Measurements from ENCODE around the gene BCCIP.

The BCCIP gene

DNA sequence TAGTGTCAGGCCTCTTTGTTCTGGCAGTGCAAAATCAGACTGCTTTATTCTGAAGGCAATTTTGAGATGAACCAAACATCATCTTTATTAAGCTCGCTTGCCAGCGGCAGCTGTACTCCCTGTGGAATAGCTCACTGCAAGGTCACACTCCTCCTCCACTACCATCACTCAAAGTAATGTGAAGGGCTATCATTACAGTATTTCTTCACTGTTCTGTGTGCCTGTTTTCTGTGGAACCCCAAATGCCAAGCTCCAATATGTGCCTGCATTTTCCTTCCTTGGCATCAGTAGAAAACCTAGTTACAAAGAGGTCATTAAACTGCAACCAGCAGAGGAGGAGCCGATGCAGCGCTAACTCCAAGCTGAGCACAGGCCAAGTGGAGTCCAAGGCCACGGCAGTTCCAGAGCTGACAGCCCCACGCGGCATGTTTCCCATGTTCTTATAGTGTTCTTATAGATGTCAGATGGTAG lies 21.4 kb downstream of the BCCIP start:
- no peak for DNase-seq (ENCODE audit: low read depth in 2 of 2)

DNA sequence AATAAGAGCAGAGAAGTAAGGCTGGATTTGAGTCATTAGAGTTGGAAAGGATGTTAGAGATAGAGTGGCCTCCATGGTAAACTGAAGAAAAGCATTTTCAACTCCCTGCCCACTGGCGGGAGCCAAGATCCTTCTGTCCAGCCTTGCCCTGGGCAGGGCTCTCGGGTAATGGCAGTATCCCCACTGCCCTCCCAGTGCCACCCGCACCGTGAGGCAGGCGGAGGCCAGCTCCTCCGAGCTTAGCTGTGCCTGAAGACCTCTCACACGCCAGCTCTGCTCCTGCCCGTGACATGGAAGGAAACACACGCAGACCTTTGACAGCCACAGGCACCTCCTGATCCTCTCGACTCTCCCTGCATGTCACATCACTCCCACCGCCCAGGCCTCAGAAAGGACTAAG lies 22.3 kb downstream of the BCCIP start:
- no peak for DNase-seq (ENCODE audit: low read depth in 2 of 2)

DNA sequence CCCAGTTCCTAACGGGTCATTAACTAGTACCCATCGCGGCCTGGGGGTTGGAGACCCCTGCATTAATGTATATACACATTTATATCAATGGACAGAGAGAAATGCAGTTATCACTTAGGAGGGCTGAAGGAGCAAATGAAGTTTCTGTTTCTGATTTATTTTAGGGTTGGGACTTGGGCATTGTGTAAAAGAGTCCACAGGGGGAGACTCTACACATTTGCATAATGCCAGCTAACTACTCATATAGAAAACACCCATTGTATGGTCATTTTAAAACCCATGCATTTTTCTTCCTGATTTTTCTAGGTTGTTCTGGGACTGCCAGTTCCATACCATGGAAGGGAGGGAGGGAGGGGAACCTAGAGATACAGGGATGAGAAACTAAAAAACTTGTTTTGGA lies 23.5 kb downstream of the BCCIP start:
- DNase-seq (ENCODE audit: low read depth in 2 of 2): no peak

DNA sequence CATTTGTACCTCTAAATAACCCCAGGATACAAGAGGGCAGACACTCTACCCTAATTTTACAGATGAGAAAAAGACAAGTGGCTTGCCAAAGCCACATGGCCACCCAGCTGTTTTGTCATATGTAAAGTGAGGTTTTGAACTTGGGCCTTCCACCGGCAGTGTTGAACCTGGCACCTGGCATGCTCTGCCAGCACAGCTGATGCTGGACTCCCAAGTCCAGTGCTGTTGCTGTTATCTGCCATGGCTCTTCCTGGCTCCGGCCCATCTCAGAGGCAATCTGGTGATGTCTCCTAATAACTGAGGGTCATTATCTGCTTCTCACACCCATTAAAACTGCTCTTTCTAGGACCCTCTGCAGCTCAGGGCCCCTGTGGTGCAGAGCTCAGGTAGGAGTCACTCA lies 25.0 kb downstream of the BCCIP start:
- no peak for DNase-seq (ENCODE audit: low read depth in 2 of 2)

- no peak for DNase-seq (ENCODE audit: low read depth in 2 of 2)
Measured at GRCh38 chr10:125848857-125849256, 25.5 kb downstream of the BCCIP start.

GRCh38 chr10:125849448-125849847 lies 26.1 kb downstream of the BCCIP start:
- DNase-seq (ENCODE audit: low read depth in 2 of 2): no peak

DNA sequence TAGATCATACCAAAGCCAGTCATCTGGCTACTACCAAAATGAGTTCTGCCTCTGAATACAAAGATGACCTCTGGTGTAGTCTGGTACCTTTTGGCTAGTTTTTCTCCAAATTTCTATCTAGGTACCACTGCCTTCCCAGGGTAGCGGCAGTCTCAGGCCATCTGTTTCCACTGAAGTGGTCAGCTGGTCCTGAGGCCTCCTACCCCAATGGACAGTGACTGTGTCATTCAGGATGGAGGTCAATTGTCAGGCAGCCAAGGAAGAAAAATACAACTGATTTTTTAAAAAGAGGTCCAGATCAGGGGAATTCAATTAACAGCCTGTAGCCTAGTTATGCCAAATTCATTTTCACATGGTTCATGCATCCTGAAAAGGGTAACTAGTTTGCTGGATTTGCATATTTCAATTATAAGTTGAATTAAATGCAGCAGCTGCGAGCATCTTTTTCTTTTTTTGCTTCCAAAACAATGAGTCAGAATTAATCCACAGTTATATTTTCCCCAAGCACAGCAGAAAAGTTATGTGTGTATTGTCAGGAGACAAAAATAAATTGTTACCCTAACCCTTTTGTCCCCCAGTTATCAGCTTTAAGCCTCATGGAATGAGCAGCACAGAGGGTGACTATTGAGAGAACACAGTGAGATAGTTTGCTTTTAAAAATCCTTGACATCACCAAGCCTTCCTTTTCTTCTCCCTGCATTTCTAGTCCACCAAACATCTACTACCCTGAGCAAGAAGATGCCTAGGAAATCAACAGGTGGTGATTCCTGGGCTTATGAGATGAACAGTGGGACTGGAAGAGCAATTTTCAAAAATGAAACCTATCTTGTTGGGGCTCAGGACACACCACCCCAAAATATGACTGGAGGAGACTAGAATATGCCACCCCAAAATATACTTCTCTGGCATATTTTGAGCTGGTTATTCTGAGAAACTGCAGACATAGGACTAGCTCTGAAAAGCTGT lies 27.7 kb downstream of the BCCIP start:
- no peak for DNase-seq (ENCODE audit: low read depth in 2 of 2)

DNA sequence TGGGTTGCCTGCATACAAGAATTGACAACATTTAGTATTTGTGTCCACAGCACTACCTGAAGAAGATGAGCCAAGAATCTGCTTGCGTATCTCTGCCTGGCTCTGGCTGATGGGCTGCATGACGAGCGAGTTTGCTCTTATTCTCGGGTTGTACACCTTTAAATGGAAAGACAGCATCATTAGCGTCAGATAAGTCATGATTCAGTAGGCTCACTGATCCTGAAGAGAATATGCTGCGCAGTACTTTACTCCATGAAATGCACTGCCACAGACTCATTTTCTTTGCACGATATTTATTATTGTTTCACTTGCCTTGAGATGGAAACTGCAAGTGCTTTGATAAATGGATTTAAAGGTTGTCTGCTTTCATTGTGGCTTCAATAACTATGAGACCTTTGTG lies 29.1 kb downstream of the BCCIP start:
- DNase-seq (ENCODE audit: low read depth in 2 of 2): no peak

DNA sequence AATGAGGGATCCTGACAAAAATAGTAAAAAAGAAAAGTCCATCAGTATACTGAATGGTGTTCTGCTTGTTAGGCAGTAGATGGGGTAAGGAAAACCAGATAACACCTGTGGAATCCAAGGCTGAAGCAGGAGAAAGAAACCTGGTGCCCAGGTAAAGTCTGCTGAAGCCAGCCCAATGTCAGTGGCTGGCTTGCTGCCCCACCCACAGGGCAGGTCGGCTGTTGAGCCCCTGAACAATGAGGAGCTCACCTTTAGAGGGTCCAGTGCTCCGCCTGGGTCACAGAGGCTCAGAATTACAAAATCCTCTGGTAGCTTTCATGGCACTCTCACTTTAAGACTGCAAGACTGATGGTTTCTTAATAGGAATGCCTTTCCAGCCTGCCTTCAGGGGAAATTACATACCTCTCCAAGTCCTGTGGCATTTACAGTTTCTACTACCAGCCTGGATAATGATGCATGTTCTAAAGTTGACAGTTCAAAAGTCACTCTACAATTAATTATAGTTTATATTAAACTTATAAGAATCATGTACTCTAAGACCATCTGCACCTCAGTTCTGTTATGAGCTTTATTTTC lies 33.9 kb downstream of the BCCIP start:
- no peak for DNase-seq (ENCODE audit: low read depth in 2 of 2)

GRCh38 chr10:125859128-125859817 lies 35.9 kb downstream of the BCCIP start:
- no peak for DNase-seq (ENCODE audit: low read depth in 2 of 2)

DNA sequence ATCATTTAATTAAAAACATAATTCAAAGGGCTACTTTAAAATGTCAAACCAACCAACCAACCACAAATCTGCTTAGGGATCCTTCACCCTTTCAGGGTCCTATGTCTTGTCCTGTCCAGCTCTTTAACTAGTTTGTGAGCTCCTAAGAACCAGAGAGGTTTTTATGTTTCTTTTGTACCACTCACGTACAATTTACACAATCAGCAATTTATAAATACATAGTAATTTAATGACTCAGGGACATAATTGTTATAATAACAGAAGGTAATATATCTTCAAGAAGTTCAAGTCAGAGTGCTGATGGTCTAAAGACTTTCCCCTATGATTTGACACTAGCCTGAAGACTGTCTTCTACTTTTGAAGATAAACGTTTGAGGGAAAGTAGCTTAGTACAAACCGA lies 41.8 kb downstream of the BCCIP start:
- no peak for DNase-seq (ENCODE audit: low read depth in 2 of 2)

- no peak for DNase-seq (ENCODE audit: low read depth in 2 of 2)
Measured at GRCh38 chr10:125866421-125867029, 43.2 kb downstream of the BCCIP start.

DNA sequence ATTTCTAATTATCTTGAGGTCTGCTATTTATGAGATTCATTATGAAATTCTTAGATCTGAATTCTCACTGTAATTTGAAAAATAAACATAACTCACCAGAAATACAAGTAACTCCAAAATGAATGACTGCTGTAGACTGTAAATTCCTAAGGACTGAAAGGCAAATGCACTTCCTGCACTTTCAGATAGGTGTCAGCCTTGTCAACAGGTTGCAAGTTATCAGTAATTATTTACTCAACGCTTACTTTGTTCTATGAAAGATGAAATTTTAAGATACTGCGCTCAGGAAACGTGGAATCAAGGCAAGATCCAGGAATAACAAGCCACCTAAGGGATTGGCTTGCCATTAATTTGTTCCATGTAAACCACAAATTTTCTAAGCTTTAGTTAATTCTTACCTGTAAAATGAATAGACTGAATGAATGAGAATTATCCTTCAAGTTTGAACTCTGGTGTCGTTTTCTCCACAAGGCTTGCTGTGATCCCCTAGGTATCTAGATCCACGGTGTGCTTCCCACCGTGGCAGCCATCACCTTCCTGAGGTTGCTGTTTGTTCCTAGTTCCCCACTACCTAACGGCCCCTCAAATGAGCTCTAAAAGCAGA lies 45.1 kb downstream of the BCCIP start:
- no peak for DNase-seq (ENCODE audit: low read depth in 2 of 2)

- DNase-seq (ENCODE audit: low read depth in 2 of 2): no peak
Measured at GRCh38 chr10:125871338-125871737, 48.0 kb downstream of the BCCIP start.

DNA sequence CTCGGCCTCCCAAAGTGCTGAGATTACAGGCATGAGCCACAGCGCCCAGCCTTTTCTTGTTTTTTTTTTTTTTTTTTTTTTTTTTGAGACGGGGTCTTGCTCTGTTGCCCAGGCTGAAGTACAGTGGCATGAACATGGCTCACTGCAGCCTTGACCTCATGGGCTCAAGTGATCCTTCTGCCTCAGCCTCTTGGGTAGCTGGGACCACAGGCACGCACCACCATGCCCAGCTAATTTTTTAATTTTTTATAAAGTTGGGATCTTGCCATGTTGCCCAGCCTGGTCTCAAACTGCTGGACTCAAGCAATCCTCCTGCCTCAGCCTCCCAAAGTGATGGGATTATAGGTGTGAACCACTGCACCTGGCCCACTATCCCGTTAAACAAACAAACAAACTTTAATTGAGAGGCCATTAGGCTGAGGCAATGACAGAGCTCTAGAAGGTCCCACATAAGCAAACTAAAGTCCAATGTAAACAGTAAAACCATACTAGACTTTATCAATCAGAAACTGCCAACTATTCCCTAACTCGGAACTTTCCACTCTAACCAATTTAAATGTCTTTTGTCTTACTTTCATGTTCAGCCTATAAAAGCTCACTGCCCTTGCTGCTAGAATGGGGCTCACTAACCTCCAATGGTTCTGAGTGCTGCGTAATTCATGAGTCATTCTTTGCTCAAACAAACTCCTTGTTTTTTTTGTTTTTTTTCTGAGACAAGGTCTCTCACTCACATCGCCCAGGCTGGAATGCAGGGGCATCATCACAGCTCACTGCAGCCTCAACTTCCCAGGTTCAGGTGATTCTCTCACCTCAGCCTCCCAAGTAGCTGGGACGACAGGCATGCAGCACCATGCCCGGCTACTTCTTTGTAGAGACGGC lies 55.9 kb downstream of the BCCIP start:
- no peak for DNase-seq (ENCODE audit: low read depth in 2 of 2)

DNA sequence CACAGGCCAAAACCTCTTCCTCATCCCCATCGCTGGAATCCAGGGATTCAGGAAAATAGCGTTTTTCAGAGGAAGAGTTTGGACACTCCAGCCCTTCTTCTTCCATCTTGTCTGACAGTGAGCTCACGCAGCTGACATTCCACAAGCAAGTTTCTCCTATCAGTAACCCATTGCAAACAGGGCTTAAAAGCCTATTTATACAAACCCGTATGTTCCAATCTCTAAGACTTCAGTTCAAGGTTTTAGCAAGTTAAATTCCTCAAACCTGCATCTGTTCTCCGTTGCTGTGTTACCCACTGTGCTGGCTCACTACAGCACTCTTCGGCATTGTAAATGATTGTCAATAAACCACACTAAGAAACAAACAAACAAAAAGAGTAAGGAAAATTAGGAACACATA lies 57.4 kb downstream of the BCCIP start:
- DNase-seq (ENCODE audit: low read depth in 2 of 2): no peak

DNA sequence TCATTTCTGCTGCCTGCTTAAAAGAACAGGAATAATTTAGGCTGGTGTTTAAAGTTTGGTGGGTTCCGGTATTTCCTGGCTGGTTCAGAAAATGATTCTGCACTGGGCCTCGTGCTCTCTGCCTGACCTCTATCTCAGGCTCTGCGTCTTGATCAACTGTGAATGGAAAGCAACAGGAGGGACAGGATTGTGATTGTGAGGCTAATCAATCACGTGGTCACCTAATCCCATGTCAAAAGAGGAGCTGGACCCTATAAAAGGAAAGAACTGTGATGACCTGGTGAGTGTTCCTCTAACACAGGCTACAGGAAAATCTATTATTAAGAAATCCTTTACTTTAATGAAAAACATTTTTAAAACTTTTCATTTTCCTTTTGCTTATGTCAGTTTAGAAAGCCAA lies 57.8 kb downstream of the BCCIP start, which contains the start of gene DHX32:
DHX32 (minus strand) TSS at position 101 of the 400 bp plus-strand sequence. CDS start 468 bp downstream, outside the sequence.
- no peak for DNase-seq (ENCODE audit: low read depth in 2 of 2)

- DNase-seq (ENCODE audit: low read depth in 2 of 2): no peak
Measured at GRCh38 chr10:125882596-125882995, 59.2 kb downstream of the BCCIP start.

DNA sequence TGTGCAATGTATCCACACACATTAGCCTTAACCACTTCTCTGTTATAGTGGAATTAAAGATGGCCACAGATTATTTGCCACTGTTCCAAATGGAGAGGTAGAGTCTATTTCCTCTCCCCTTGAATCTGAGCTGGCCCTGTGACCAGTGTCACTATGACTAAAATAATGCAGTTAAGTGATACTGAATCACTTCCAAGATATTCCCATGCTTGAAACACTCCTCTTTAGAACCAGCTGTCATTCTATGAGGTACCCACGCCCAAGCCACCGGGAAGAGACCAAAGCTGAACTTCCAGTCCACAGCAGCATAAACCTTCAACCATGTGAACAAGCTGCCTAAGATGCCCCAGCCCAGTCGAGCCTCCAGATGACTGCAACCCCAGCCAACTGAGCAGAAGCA lies 59.9 kb downstream of the BCCIP start:
- DNase-seq (ENCODE audit: low read depth in 2 of 2): no peak
